Measurements from ENCODE around the gene KIAA2012. TPM values are rescaled to one million over a fixed set of nuclear protein-coding genes. Genes with fewer than 3 reads are reported as not detected.

Gene KIAA2012
- total RNA-seq, 1 experiment from 2014 or later: not detected

- peaks cover 11% of the 10 kb centered on the region; the same call in 1 of the 2 replicates for H3K27me3 ChIP-seq (ENCODE audit: control insufficient read depth, insufficient read depth, low read length)
- DNase-seq: peak; percentile 56
- peak overlapping the region; percentile 84 for H3K4me3 ChIP-seq (ENCODE audit: insufficient read depth, low read depth, low read length)
- peaks cover 6% of the 10 kb centered on the region for H3K36me3 ChIP-seq (replicated peaks; ENCODE audit: control insufficient read depth, insufficient read depth, low read length)
Measured at GRCh38 chr2:202036601-202037037, 36.4 kb upstream of the KIAA2012 start.

GRCh38 chr2:202037086-202037485 is 36.0 kb upstream of the KIAA2012 start:
- DNase-seq: no peak
- Histone ChIP-seq H3K36me3 (replicated peaks; ENCODE audit: control insufficient read depth, insufficient read depth, low read length) (peaks cover 6% of the 10 kb centered on the region), H3K27me3 (ENCODE audit: control insufficient read depth, insufficient read depth, low read length) (peaks cover 11% of the 10 kb centered on the region; the same call in 1 of the 2 replicates), H3K4me3 (ENCODE audit: insufficient read depth, low read depth, low read length) (peak overlapping the region; percentile 84)

DNA sequence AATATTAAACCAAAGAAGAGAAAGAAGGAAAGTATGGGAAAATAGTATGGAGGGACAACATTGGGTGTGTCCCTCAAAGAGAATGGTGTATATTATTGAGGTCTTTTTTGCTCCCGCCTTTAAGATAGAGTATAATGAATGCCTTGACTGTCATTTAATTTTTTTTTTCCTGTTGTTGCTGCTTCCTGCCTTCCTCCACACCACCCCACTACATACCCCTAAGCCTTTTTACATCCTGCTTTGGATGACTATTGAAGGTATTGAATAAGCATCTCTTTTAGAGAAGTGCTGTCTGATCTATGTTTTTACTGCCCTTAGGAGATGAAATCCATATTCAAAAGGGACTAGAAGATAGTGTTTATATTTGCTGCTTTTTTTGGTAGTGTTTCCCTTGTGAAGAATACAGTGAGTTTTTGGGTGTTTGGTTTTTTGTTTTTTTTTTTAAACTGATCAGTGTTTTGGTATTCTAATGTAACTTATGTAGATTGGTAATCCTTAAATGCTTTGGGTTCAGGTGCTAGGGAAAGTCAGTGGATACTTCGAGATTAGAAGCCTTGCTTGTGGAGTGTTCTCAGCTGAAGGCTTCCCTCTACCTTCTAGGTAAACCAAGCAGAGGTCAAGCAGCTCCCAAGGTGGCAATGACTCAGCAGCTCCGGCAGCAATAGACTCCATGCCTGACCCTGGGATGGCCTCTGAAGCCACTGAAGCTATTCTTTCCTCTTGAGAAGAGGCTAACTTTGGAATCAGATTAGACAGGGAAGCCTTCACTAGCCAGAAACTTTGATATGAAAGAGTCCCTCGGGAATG is 34.4 kb upstream of the KIAA2012 start:
- Histone ChIP-seq H3K4me3 (ENCODE audit: insufficient read depth, low read depth, low read length) (peak overlapping the region; percentile 84), H3K27me3 (ENCODE audit: control insufficient read depth, insufficient read depth, low read length) (peaks cover 11% of the 10 kb centered on the region; the same call in 1 of the 2 replicates)
- DNase-seq: peak; percentile 59

DNA sequence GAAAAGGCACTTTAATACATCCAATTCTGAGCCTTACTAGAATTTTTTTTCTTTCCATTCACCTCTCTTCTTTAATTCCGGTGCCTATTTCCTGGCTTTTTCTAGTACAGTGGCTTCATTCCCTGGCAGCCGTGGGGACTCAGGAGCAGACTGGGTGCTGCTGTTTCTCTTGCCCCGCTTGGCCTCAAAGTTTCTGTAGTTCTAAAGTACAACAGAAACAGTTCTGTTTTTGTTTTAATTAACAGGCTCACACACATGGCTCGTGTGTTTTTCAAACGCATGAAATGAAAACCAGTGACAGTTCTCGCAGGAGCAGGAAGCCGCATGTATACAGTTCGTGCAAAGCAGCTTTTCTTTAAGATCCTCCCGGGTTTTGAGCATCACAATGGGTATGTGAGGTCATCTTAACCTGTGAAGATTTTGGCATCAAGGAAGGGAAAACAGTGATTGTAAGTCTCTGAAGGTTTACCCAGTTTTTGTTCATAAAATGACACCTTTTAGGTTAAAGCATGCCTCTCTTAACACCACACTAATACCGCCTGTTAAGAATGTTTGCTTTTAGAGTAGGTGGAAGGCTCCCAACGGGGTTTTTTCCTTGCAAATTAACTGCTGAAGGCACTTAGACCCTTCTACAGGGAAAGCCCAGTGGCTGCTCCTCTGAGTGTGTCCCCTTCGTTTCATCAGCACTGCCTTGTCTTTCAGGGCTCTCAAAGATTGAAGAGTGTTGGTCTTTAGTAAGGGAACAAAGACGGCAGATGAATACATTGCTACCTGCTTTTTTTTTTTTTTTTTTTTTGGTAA is 33.6 kb upstream of the KIAA2012 start:
- DNase-seq: no peak
- peak overlapping the region; percentile 16; the same call in 1 of the 2 replicates for H3K4me3 ChIP-seq (ENCODE audit: insufficient read depth, low read depth, low read length)
- peaks cover 6% of the 10 kb centered on the region for H3K36me3 ChIP-seq (replicated peaks; ENCODE audit: control insufficient read depth, insufficient read depth, low read length)
- H3K27me3 ChIP-seq (ENCODE audit: control insufficient read depth, insufficient read depth, low read length): peaks cover 11% of the 10 kb centered on the region; the same call in 1 of the 2 replicates

More for the DNA sequence above, 34.4 kb upstream of the KIAA2012 start:
- H3K36me3 ChIP-seq (replicated peaks; ENCODE audit: control insufficient read depth, insufficient read depth, low read length): peaks cover 6% of the 10 kb centered on the region

DNA sequence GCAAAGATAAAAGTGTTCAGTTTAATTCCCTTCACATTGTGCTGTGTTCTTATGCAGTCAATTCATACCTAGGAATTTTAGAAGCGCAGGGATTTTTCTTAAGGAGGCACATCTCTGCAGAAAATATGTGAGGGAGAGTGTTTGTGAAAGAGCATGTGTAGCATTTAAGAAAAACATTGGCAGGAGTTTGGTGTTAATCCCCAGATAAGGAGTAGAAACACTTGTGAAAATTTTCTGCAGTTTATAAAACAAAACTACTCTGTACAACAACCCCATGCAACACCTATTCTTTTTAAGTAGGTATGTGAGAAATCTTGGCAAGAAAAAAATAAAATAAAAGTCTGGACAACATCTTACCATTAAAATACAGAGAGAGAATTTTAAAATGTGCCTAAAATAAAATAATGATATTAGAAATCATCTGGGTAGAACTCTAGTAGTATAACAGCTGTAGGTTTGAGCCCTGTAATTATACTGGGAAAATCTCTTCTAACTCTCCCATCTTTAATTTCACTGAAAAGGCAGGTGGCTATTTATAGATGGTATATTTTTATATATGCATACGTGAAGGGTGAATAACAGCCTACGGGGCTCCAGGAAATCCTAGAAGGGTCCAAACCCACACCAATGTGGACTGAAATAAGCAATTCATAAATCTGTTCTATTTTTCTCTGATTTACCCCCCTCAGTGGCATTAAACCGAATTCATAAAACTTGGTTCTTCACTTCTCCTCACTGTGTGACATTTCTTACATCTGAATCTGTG is 32.8 kb upstream of the KIAA2012 start:
- H3K36me3 ChIP-seq (replicated peaks; ENCODE audit: control insufficient read depth, insufficient read depth, low read length): peaks cover 6% of the 10 kb centered on the region
- no peak for DNase-seq
- H3K27me3 ChIP-seq (ENCODE audit: control insufficient read depth, insufficient read depth, low read length): peaks cover 5% of the 10 kb centered on the region; the same call in 1 of the 2 replicates
- H3K4me3 ChIP-seq (ENCODE audit: insufficient read depth, low read depth, low read length): no peak overlapping the region

DNA sequence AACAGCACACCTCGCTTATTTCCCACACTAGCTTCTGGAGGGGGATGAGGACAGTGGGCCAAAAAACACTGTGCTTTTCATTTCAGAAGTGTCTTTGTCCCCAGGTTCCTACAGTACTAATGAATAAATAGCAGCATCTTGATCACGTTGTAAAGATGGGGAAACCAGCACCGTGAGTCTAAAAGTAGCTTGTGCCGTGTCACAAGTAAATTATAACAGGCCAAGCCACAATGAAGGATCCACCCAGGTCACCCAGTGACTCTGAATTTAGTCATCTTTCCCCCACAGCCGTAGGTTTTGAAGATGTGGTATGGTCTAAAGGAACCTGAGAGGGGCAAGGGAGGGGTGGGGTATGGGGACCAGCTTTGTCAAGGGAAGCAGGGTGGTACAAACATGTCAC is 30.6 kb upstream of the KIAA2012 start:
- Histone ChIP-seq H3K27me3 (ENCODE audit: control insufficient read depth, insufficient read depth, low read length) (no peaks in the 10 kb centered on the region; the same call in 1 of the 2 replicates), H3K4me3 (ENCODE audit: insufficient read depth, low read depth, low read length) (no peak overlapping the region), H3K36me3 (replicated peaks; ENCODE audit: control insufficient read depth, insufficient read depth, low read length) (no peaks in the 10 kb centered on the region; the same call in 1 of the 2 replicates)
- DNase-seq: no peak

- H3K36me3 ChIP-seq (replicated peaks; ENCODE audit: control insufficient read depth, insufficient read depth, low read length): no peaks in the 10 kb centered on the region
- H3K4me3 ChIP-seq (ENCODE audit: insufficient read depth, low read depth, low read length): no peak overlapping the region
- H3K27me3 ChIP-seq (ENCODE audit: control insufficient read depth, insufficient read depth, low read length): no peaks in the 10 kb centered on the region; the same call in 1 of the 2 replicates
- DNase-seq: no peak
Measured at GRCh38 chr2:202043475-202043874, 29.6 kb upstream of the KIAA2012 start.

DNA sequence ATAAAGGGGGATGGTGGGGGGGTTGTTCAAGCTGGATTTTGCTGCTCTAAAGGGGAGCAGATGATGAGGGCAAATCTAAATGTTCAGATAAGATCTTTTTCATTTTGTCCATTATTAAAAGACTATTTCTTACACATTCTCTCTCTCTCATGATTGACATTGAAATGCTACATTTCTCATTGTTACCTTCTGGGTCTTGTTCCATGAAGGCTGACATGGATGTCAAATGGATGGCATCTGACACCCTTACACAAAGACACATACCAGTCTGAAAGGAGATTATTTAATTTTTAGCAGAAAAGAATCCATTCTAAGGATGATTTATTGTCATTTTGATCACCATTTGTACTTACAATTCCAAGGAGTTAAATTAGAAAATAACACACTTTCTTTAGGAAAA is 28.3 kb upstream of the KIAA2012 start:
- Histone ChIP-seq H3K36me3 (replicated peaks; ENCODE audit: control insufficient read depth, insufficient read depth, low read length) (no peaks in the 10 kb centered on the region), H3K4me3 (ENCODE audit: insufficient read depth, low read depth, low read length) (no peak overlapping the region), H3K27me3 (ENCODE audit: control insufficient read depth, insufficient read depth, low read length) (no peaks in the 10 kb centered on the region; the same call in 1 of the 2 replicates)
- DNase-seq: no peak

DNA sequence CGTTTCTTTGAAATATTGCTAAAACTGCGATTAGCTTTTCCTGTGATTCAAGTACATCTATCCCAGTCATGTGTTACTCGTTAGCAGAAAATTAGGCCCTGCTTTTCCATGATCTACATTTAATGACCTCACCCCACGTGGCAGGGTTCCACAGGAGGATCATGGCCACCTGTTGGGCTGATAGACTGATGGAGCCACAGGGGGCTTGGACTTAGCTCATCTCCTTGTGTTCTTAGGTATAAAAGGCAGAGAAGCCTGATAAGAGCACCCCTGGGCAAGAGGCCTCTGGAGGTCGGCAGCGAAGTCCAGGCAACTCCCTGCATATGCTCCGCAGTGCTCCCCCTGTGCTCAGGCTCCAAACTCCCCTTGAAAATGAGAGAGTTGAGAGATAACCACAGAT is 26.5 kb upstream of the KIAA2012 start:
- Histone ChIP-seq H3K36me3 (replicated peaks; ENCODE audit: control insufficient read depth, insufficient read depth, low read length) (no peaks in the 10 kb centered on the region), H3K4me3 (ENCODE audit: insufficient read depth, low read depth, low read length) (no peak overlapping the region), H3K27me3 (ENCODE audit: control insufficient read depth, insufficient read depth, low read length) (no peaks in the 10 kb centered on the region; the same call in 1 of the 2 replicates)
- DNase-seq: no peak

- DNase-seq: no peak
- Histone ChIP-seq H3K4me3 (ENCODE audit: insufficient read depth, low read depth, low read length) (no peak overlapping the region), H3K36me3 (replicated peaks; ENCODE audit: control insufficient read depth, insufficient read depth, low read length) (no peaks in the 10 kb centered on the region), H3K27me3 (ENCODE audit: control insufficient read depth, insufficient read depth, low read length) (no peaks in the 10 kb centered on the region)
Measured at GRCh38 chr2:202049092-202049728, 23.8 kb upstream of the KIAA2012 start.

- Histone ChIP-seq H3K4me3 (ENCODE audit: insufficient read depth, low read depth, low read length) (no peak overlapping the region), H3K27me3 (ENCODE audit: control insufficient read depth, insufficient read depth, low read length) (no peaks in the 10 kb centered on the region), H3K36me3 (replicated peaks; ENCODE audit: control insufficient read depth, insufficient read depth, low read length) (no peaks in the 10 kb centered on the region)
- no peak for DNase-seq
Measured at GRCh38 chr2:202049840-202050239, 23.2 kb upstream of the KIAA2012 start.

- DNase-seq: no peak
- Histone ChIP-seq H3K27me3 (ENCODE audit: control insufficient read depth, insufficient read depth, low read length) (no peaks in the 10 kb centered on the region), H3K36me3 (replicated peaks; ENCODE audit: control insufficient read depth, insufficient read depth, low read length) (no peaks in the 10 kb centered on the region), H3K4me3 (ENCODE audit: insufficient read depth, low read depth, low read length) (no peak overlapping the region)
Measured at GRCh38 chr2:202050652-202051051, 22.4 kb upstream of the KIAA2012 start.

- no peak for DNase-seq
- Histone ChIP-seq H3K4me3 (ENCODE audit: insufficient read depth, low read depth, low read length) (no peak overlapping the region), H3K27me3 (ENCODE audit: control insufficient read depth, insufficient read depth, low read length) (no peaks in the 10 kb centered on the region; the same call in 1 of the 2 replicates), H3K36me3 (replicated peaks; ENCODE audit: control insufficient read depth, insufficient read depth, low read length) (no peaks in the 10 kb centered on the region)
Measured at GRCh38 chr2:202051499-202052161, 21.4 kb upstream of the KIAA2012 start.
